Stimulated activated CD8-positive, alpha-beta memory T cell treated with anti-CD3 and anti-CD28 coated beads, Interleukin-12 subunit alpha, Interleukin-12 subunit beta, amount 100 ng/mL, for 1 hour (primary cell): ENCODE results near the gene CREB5.
A peak's percentile ranks its signal among the peaks of the same experiment; 100 is the strongest.

Experiments used
- DNase-seq: peaks from one replicate; pipeline ENCODE4 v3.0.0-alpha.2; 2020; ENCODE audit warnings: low read depth

CREB5 gene

DNA sequence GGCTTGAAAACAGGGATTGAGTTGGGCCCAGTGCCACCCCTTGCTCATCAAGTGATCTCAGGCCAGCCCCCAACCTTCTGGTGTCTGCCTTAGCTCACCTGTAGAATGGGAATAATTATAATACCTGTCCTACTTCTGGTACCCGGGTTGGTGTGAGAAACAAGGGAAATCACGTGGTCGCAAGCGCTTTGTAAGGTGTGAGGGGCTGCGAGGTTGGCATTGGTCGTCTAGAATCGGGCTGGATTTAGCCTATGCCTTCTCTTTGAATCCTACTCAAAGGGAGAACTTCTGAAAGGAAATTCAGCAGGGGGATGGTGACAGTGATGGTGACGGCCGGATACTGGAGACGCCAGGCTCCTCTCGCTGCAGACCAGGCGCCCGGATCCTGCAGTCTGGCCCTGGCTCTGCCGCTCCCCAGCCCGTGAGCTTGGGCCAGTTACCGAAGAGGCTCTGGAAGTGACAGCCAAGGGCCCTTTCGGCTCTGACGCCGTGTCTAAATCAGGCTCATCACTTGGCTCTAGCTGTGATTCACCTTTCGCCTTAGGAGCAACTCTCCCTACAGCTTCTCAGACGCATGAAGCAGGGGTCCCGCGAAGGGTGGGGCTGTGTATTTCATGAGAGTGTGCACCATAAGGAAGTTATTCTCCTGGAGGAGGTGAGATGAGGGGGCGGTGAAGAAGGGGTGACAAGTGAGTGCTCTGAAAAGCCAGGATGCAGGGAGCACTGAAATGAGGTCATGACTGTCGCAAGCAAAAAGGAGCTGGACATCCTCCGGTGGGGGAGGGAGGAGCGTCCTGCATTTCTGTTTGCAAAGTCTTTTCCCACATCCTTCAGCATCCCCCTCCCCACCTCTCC, 4.0 kb upstream of the CREB5 start:
- no peak for DNase-seq

GRCh38 chr7:28408960-28409715, 3.2 kb upstream of the CREB5 start:
- peak; percentile 28 for DNase-seq

GRCh38 chr7:28409716-28410627, 2.3 kb upstream of the CREB5 start:
- DNase-seq = no peak

- DNase-seq = no peak
These were observed 1.4 kb upstream of the CREB5 start for GRCh38 chr7:28410628-28411531.

DNA sequence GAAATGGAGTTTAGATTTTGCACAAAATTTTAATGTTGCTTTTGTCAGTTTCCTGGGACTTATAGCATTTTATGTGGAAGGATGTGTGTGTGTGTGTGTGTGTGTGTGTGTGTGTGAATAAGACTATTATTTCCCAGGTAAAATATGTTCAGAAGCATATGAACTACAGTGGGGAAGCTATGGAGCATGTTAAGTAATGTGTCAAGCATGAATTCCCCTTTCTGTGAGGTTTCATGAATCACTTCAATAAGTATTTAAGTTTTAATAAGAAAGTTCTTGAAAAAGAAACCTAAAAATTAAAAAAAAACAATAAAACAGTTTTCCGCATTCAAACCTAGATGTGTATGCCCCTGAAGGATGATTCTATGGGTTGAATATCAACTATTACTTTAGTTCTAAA, 693 bp downstream of the CREB5 start:
- no peak for DNase-seq

GRCh38 chr7:28414453-28414852, 2.1 kb downstream of the CREB5 start:
- no peak for DNase-seq

DNA sequence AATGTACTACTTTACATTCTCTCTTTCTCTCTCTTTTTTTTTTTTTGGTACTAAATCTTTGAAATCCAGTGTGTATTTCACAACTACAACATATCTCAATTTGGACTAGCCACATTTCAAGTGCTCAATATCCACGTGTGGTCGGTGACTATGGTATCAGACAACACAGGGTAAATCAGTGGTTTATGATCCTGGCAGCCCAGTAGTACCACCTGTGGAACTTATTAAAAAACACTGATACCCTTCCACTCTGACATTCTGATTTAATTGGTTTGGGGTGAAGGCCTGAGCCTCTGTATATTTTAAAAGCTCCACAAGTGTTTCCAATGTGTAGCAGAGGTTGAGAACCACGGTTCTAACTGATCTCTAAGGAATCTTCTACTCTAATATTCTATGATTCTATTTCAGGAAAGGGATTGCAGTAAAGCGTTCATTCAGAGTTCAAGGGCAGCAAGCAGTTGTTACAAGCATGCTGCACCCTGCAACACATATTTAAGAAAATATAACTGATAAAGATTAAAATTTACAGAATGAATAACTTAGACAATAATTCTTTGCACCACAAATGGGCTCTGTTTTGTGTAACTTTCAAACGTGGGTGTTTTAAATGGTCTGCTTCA, 5.1 kb downstream of the CREB5 start:
- DNase-seq = no peak

DNA sequence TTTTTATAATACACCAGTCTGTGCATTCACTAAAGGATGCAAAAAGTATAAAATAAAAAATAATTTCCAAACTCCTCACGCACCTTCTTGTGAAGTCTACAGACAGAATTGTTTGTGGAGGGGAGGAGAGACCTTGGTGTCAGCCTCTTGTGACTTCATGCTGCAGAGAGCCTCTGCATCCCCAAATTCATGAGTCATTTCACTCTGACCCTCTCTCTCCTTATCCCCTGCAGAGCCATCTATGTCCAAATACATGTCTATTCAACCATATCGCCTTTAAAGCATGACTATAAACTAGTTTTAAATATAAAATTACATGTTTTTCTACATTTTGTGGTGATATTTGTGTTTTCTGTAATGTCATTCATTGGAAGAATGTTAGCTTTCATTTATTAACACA, 6.0 kb downstream of the CREB5 start:
- DNase-seq = no peak

GRCh38 chr7:28418966-28419365, 6.6 kb downstream of the CREB5 start:
- DNase-seq = no peak

DNA sequence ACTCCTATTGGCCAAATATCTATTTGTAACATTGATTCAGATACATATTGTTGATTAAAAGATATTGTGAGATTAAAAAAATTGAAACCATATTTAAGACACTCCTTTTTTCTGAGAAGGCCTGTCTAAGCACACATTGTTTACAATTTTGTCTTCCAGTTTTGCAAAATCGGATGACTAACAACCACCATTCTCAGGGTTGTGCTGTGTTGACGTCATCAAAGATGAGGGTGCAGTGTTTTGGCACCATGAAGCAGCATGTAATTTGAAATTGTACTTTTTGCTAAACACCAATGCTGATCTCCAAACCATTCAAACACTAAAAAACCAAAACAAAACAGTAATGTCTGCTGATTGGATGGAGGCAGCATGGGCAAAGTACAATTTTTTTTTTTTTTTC, 7.4 kb downstream of the CREB5 start:
- no peak for DNase-seq

- no peak for DNase-seq
These were observed 10.8 kb downstream of the CREB5 start for GRCh38 chr7:28423112-28423511.

DNA sequence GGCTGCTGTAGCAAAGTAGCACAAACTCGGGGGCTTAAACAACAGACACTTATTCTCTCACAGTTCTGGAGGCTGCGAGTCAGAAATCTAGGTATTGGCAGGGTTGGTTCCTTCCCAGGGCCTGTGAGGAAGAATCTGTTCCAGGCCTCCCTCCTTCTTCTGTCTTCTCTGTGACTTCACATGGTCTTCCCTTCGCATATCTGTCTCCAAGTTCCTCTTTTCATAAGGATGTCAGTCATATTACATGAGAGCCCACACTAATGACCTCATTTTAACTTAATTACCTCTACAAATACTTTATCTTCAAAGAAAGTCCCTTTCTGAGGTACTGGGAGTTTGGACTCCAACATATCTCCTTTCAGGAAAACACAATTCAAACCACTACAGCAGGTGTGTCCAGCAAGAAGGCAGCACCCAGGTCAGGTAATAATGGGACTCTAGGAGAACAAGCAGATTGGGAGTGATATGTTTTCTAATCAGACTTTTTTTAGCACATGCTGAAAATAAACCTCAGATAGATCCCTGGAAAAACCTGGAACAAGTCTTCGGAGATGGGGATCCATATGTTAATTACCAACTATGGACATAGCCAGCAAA, 11.7 kb downstream of the CREB5 start:
- DNase-seq = no peak

DNA sequence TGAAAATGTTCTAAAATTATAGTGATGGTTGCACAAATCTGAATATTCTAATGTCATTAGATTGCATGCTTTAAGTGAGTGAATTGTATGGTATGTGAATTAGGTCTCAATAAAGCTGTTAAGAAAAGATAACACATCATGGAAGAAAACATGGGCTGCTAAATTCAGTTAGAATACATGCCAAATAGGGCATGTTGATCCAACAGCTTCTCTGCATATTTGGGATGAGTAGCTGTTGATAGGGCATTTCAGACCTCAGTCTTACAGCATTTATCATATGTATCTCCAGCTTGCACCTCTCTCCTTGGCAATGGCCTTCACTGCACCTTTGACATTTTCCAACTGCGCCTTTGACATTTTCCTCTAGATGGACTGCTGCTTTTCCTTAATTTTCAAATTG, 13.2 kb downstream of the CREB5 start:
- DNase-seq = no peak

- DNase-seq = no peak
These were observed 14.9 kb downstream of the CREB5 start for GRCh38 chr7:28427236-28427635.

- DNase-seq = no peak
These were observed 18.3 kb downstream of the CREB5 start for GRCh38 chr7:28430616-28431015.

DNA sequence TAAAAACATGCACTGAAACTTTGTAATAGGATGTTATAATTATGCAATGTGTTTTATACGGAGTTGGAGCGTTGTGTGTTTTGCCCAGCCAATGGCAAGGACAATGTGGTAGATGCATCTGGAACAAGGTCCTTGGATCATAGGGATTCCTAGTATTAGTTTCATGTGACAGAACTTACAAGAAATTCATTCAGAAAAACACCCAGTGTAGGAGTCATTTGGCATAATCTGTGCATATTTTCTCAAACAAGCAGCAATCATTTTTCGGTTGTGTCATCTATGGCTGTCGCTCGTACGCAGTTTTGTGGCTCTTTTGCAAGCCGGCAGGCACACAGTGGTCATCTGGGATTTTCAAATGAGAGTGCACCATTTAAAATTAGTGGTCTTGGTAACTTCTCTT, 19.8 kb downstream of the CREB5 start:
- no peak for DNase-seq

DNA sequence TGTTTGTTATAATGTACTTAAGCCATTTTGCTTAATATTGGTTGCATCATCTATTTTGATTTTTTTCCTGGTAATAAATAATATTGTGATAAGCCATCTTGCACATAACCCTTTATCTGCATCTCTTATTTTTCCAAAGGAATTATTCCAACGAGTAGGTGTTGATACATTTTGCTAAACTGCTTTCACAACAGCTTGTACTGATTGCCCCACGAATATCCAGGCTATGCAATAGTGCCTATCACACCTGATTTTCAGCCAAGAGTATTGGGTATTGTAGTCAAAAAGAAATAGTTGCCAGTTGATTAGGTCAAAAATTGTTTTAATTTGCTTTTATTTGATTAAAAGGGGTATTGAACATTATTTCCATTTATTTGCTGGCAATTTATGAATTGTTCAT, 20.7 kb downstream of the CREB5 start:
- DNase-seq = no peak

GRCh38 chr7:28433699-28434219, 21.4 kb downstream of the CREB5 start:
- no peak for DNase-seq

GRCh38 chr7:28434510-28434909, 22.2 kb downstream of the CREB5 start:
- DNase-seq = no peak

DNA sequence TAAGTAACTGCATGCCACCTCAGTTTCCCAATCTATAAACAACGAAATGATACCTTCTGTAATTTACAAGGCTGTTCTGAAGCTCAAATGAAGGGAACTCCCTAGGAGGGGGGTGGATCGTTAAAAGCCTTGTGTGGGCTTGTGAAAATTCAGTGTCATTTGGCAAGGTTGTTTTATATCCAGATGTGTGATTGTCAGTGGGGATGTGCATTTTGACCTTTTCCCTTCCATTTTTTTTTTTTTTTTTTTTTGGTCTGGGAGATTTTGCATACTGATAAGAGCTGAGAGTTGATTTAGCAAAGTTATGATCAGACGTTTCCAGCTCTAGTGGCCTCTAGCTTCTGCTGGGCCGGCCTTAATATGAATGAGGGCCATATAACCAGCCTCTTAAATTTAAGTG, 22.8 kb downstream of the CREB5 start:
- DNase-seq = no peak
